Natural killer cell (primary cell): ENCODE data around the gene AS3MT. TPM values are rescaled to one million over a fixed set of nuclear protein-coding genes. Genes with fewer than 3 reads are reported as not detected.
A peak's percentile ranks its signal among the peaks of the same experiment; 100 is the strongest.

Experiments
- ATAC-seq, 3 donors: fragments of 150-1000 bp in 2 of 3; fragments of 200-7000 bp in 1 of 3; cut with Tn5 transposase; 1 replicate in 1 of 3; 2 replicates in 2 of 3; pipeline ENCODE4 v1.10.0; 2021; ENCODE audit warnings: mild to moderate bottlenecking in 2 of 3, moderate library complexity in 2 of 3
- DNase-seq, 2 donors: peaks; one replicate each; pipeline versions ENCODE4 v3.0.0 to v3.0.0-alpha.2; 2013 to 2021; ENCODE audit warnings: mixed read lengths in 1 of 2
- H3K27ac ChIP-seq: one replicate; pipeline ENCODE4 v1.5.1; 2013; ENCODE audit warnings: mild to moderate bottlenecking, low read length
- H3K27me3 ChIP-seq: one replicate; pipeline ENCODE4 v1.6.1; 2013; ENCODE audit warnings: low read length; ENCODE audit not compliant: control insufficient read depth, insufficient read depth
- H3K36me3 ChIP-seq: one replicate; pipeline ENCODE4 v1.6.1; 2013; ENCODE audit warnings: low read length; ENCODE audit not compliant: control insufficient read depth, insufficient read depth
- H3K4me1 ChIP-seq: one replicate; pipeline ENCODE4 v1.6.1; 2013; ENCODE audit warnings: low read length; ENCODE audit not compliant: control insufficient read depth, insufficient read depth
- H3K4me3 ChIP-seq: one replicate; pipeline ENCODE4 v1.5.1; 2013; ENCODE audit warnings: low read length
- H3K9me3 ChIP-seq: one replicate; pipeline ENCODE4 v1.6.1; 2013; ENCODE audit warnings: low read length; ENCODE audit not compliant: control insufficient read depth, insufficient read depth
- H3K27ac Mint-ChIP-seq, 2 donors: one replicate each; pipeline ENCODE4 v1.8.0; 2022; ENCODE audit warnings: mild to moderate bottlenecking in 2 of 2, mixed read lengths in 2 of 2, moderate library complexity in 1 of 2
- H3K27me3 Mint-ChIP-seq, 2 donors: one replicate each; pipeline ENCODE4 v1.8.0; 2022; ENCODE audit warnings: low read depth in 2 of 2, mixed read lengths in 2 of 2
- H3K36me3 Mint-ChIP-seq: one replicate; pipeline ENCODE4 v1.8.0; 2022; ENCODE audit warnings: mixed read lengths
- H3K4me1 Mint-ChIP-seq, 2 donors: one replicate each; pipeline ENCODE4 v1.8.0; 2022; ENCODE audit warnings: mixed read lengths in 2 of 2
- H3K4me3 Mint-ChIP-seq: one replicate; pipeline ENCODE4 v1.8.0; 2022; ENCODE audit warnings: mild to moderate bottlenecking, moderate library complexity, mixed read lengths
- H3K9me3 Mint-ChIP-seq, 2 donors: one replicate each; pipeline ENCODE4 v1.8.0; 2022; ENCODE audit warnings: mixed read lengths in 2 of 2
- WGBS: methylation state at CpG from one replicate; pipeline ENCODE4 v1.1.7; 2013; ENCODE audit warnings: missing lambda C conversion rate; ENCODE audit not compliant: insufficient coverage; 5-methylcytosine and 5-hydroxymethylcytosine counted together
- intact Hi-C: fragments of 100-400 bp; cut with micrococcal nuclease; formaldehyde crosslinking; loops from one replicate; pipeline ENCODE4 v1.14.2; 2022
- total RNA-seq, 4 donors: library from RNA; stranded (reverse); fragments of 120-200 nt in 1 of 4; gene quantifications; one replicate each; pipeline versions ENCODE4 v1.2.3 to v1.2.4, GENCODE V29; 2013 to 2022
- TF ChIP-seq, protein P1 (sequence below): fragments of 200-600 bp; IDR thresholded peaks from one replicate; pipeline ENCODE4 v1.8.0; 2022; ENCODE audit warnings: antibody characterized with exemption

The AS3MT gene
- total RNA-seq, 3 donors from 2014 or later (not counting 1 experiment from before 2014, with no cell fraction given), result 0.48 to 0.75 TPM; not detected in 1

DNA sequence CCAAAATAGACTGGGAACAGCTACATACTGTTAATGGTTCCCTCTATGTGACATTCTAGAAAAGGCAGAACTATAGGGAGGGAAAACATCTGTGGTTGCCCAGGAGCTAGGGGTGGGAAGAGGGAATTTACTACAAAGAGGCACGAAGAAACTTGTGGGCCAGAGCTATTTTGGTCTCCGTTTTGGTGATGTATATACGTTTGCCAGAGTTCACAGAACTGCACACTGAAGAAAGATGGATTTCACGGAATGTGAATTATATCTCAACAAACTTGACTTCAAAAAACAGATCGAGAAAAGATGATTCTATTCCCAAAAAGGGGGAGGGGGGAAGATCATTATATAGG lies 386 bp upstream of the AS3MT start:
- H3K4me3 ChIP-seq, result no peak overlapping the region
- TF ChIP-seq, protein P1, sequence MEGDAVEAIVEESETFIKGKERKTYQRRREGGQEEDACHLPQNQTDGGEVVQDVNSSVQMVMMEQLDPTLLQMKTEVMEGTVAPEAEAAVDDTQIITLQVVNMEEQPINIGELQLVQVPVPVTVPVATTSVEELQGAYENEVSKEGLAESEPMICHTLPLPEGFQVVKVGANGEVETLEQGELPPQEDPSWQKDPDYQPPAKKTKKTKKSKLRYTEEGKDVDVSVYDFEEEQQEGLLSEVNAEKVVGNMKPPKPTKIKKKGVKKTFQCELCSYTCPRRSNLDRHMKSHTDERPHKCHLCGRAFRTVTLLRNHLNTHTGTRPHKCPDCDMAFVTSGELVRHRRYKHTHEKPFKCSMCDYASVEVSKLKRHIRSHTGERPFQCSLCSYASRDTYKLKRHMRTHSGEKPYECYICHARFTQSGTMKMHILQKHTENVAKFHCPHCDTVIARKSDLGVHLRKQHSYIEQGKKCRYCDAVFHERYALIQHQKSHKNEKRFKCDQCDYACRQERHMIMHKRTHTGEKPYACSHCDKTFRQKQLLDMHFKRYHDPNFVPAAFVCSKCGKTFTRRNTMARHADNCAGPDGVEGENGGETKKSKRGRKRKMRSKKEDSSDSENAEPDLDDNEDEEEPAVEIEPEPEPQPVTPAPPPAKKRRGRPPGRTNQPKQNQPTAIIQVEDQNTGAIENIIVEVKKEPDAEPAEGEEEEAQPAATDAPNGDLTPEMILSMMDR, result no peak
- Mint-ChIP-seq H3K4me3 (peak overlapping the region; percentile 70), H3K9me3 (no peaks in the 10 kb centered on the region), H3K27ac (no peak overlapping the region), H3K27me3 (peaks cover 20 to 21% of the 10 kb centered on the region in 2 donors), H3K36me3 (peaks cover 3% of the 10 kb centered on the region), H3K4me1 (peaks cover 18 to 19% of the 10 kb centered on the region in 2 donors)
- H3K27ac ChIP-seq, result no peak overlapping the region
- H3K4me1 ChIP-seq, result peaks cover 5% of the 10 kb centered on the region
- DNase-seq (no peak), ATAC-seq (no peak)
- peaks cover 2% of the 10 kb centered on the region for H3K36me3 ChIP-seq
- no peaks in the 10 kb centered on the region for H3K27me3 ChIP-seq
- H3K9me3 ChIP-seq, result no peaks in the 10 kb centered on the region
- intact Hi-C loops, result no loop called here
- WGBS, result 45% methylated on average over 4 of the region's 5 CpGs

DNA sequence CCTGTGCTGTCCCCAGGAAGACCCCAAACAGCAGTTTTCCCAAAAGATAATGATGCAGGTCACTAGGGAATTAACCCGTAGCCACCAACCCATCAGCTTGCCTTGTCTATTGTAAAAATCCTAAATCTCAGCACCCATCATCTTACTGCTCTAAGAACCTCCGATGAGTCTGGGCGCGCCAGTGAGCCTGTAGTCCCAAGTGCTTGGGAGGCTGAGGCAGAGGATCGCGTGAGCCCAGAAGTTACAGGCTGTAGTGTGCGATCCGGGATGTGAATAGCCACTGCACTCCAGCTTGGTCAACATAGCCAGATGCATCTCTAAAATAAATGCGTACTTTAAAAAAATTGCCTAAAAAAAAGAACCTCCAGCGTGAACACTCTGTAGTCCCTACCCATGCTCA lies 951 bp downstream of the AS3MT start:
- intact Hi-C loops, result no loop called here
- Mint-ChIP-seq H3K4me3 (no peak overlapping the region), H3K36me3 (no peaks in the 10 kb centered on the region), H3K27me3 (peaks cover 20 to 29% of the 10 kb centered on the region in 2 donors), H3K4me1 (peaks cover 18 to 19% of the 10 kb centered on the region in 2 donors), H3K27ac (no peak overlapping the region), H3K9me3 (no peaks in the 10 kb centered on the region)
- WGBS, result 93% methylated on average over 10 of the region's 10 CpGs
- ATAC-seq (no peak), DNase-seq (no peak)
- Histone ChIP-seq H3K9me3 (no peaks in the 10 kb centered on the region), H3K4me1 (peaks cover 5% of the 10 kb centered on the region), H3K4me3 (no peak overlapping the region), H3K36me3 (no peaks in the 10 kb centered on the region), H3K27me3 (no peaks in the 10 kb centered on the region), H3K27ac (no peak overlapping the region)
- TF ChIP-seq, protein P1, result no peak

DNA sequence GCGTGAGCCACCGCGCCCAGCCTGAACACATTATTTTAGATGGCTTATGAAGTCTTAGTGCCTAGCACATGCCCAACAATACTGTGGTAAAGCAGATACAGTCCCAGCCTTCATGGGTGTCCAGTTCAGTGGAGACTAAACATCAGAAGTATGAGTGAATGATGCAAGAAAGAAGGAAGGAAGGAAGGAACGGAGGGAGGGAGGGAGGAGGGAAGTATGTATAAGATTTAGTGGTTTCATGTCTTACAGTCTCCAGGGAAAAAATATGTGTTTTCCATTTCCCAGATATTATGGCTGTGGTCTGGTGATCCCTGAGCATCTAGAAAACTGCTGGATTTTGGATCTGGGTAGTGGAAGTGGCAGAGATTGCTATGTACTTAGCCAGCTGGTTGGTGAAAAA lies 2.9 kb downstream of the AS3MT start:
- Mint-ChIP-seq H3K4me3 (no peak overlapping the region), H3K9me3 (no peaks in the 10 kb centered on the region), H3K36me3 (no peaks in the 10 kb centered on the region), H3K27ac (no peak overlapping the region), H3K4me1 (peaks cover 18 to 19% of the 10 kb centered on the region in 2 donors), H3K27me3 (peaks cover 20 to 29% of the 10 kb centered on the region in 2 donors)
- no peak overlapping the region for H3K27ac ChIP-seq
- DNase-seq, result no peak
- H3K9me3 ChIP-seq, result no peaks in the 10 kb centered on the region
- H3K36me3 ChIP-seq, result no peaks in the 10 kb centered on the region
- H3K4me3 ChIP-seq, result no peak overlapping the region
- ATAC-seq, result no peak
- WGBS, result 91% methylated on average over 4 of the region's 4 CpGs
- intact Hi-C loops, result no loop called here
- TF ChIP-seq, protein P1, result no peak
- peaks cover 5% of the 10 kb centered on the region for H3K4me1 ChIP-seq
- no peaks in the 10 kb centered on the region for H3K27me3 ChIP-seq

DNA sequence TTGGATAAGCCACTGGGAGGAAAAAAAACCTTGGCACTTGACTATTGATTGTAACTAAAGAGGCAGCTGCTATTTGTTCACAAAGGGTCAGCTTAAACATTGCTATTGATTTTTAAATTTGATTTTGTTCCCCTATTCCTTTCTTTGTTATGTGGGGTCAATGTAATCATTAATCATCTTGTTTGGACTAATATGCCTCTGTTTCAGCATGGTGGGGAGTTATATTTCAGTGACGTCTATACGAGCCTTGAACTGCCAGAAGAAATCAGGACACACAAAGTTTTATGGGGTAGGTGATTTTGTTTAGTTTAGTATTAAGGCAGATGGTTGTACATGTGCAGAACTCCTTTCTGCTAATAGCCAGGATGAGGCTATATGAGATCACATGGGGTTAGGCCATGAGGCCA lies 7.5 kb downstream of the AS3MT start:
- peaks cover 0 to 8% of the 10 kb centered on the region in 2 donors for H3K27me3 Mint-ChIP-seq
- no peaks in the 10 kb centered on the region for H3K4me1 ChIP-seq
- no peaks in the 10 kb centered on the region for H3K36me3 ChIP-seq
- DNase-seq, result no peak
- no peaks in the 10 kb centered on the region for H3K9me3 ChIP-seq
- no peaks in the 10 kb centered on the region for H3K4me1 Mint-ChIP-seq
- H3K4me3 ChIP-seq, result no peak overlapping the region
- H3K27ac ChIP-seq, result no peak overlapping the region
- no peak for ATAC-seq
- H3K27me3 ChIP-seq, result no peaks in the 10 kb centered on the region
- WGBS, result 100% methylated on average over 2 of the region's 2 CpGs
- no peak overlapping the region for H3K4me3 Mint-ChIP-seq
- H3K9me3 Mint-ChIP-seq, result no peaks in the 10 kb centered on the region
- no peaks in the 10 kb centered on the region for H3K36me3 Mint-ChIP-seq
- TF ChIP-seq, protein P1, result no peak
- intact Hi-C loops, result no loop called here
- no peak overlapping the region for H3K27ac Mint-ChIP-seq
